Measurements from ENCODE around the gene SYNRG.

- TF ChIP-seq CTCF (IDR thresholded peaks at IDR 0.05; ENCODE audit: extremely low read depth in 1 of 2, insufficient read depth in 1 of 2, low read depth in 1 of 2, low read length in 2 of 2) (no peak), POLR2A (IDR thresholded peaks at IDR 0.05; ENCODE audit: low read depth, low read length) (no peak), POLR2AphosphoS5 (IDR thresholded peaks at IDR 0.05; ENCODE audit: insufficient read depth, low read depth, low read length) (no peak), EZH2 (IDR thresholded peaks at IDR 0.05; ENCODE audit: borderline replicate concordance, low read depth, low read length, severe bottlenecking) (no peak), FOS (IDR thresholded peaks at IDR 0.05; ENCODE audit: borderline replicate concordance, insufficient read depth, low read length) (no peak), MAX (IDR thresholded peaks at IDR 0.05; ENCODE audit: insufficient read depth, insufficient read length) (no peak), GATA2 (IDR thresholded peaks at IDR 0.05; ENCODE audit: insufficient read depth, insufficient read length, low read depth, low read length) (no peak)
These were observed 102.1 kb downstream of the SYNRG start for GRCh38 chr17:37507111-37507510.

All from endothelial cell of umbilical vein (primary cell).